Stimulated activated CD4-positive, alpha-beta T cell treated with anti-CD3 and anti-CD28 coated beads, Interleukin-1b, Interleukin-23, amount 100 ng/mL, for 4 hours (primary cell): ENCODE results near the gene TMEM141.
A peak's percentile ranks its signal among the peaks of the same experiment; 100 is the strongest.
"Not testable (repeated sequence)": the region's sequence is repeated elsewhere in the genome, so short reads cannot be mapped to it uniquely, and the experiment has no call there.

Experiments used
- DNase-seq, 2 donors: peaks; one replicate each; pipeline ENCODE4 v3.0.0-alpha.2; 2020; ENCODE audit warnings: low read depth in 2 of 2

The TMEM141 gene

DNA sequence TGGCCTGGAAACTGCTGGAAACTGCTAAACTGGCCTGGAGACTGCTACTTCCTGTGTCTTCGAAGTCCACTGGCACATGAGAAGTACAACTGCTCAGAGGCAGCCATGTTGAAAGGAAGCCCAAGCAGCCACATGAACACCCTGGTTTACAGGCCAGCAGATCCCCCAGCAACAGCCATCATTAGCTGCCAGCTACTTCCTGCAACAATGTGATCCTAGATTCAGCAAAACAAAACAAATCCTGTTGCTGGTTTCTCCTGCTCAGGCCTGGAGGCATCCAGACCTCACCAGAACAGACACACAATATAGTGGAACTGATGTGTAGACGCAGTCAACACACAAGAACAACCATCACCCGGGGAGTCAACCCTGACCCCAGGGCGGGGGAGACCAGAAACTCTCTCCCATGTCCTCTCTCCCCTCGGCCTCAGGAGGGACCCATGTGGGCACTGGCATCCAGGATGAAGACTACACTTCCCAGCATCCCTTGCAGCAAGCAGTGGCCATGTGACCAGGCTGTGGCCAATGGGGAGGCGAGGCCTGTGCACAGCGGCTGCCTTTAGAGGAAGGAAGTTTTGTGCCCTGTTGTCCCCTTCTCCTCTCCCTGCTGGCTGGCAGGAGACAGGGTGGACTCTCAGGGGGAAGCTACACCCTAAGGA, 17.6 kb upstream of the TMEM141 start:
- DNase-seq, result no peak

DNA sequence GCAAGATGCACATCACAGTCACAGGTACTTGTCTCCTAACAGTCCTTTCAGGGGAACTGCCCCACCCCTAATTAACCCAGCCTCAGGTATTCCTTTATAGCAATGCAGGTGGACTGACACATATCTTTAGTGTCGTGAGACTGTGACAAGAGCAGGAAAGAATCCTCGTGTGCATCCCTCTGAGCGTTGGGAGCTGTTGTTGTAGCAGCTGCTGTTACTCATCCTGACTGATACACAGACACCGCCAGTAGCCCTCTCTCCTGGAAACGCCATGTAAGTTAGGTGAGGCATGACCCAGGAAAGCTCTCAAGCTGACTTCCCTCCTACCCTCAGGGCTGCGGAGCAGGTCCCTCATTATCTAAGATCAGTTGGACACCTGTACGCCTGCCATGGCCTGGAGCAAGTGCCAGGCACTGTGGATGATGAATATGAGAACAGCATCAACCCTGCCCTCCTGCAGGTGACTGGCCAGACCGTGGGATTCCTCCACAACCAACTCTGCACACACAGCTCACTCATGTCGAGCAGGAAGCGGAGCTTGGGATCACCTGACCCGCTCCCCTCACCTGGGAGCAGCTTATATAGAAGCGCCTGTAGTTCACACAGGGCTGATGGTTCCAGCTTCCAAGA, 16.6 kb upstream of the TMEM141 start:
- DNase-seq, result no peak

DNA sequence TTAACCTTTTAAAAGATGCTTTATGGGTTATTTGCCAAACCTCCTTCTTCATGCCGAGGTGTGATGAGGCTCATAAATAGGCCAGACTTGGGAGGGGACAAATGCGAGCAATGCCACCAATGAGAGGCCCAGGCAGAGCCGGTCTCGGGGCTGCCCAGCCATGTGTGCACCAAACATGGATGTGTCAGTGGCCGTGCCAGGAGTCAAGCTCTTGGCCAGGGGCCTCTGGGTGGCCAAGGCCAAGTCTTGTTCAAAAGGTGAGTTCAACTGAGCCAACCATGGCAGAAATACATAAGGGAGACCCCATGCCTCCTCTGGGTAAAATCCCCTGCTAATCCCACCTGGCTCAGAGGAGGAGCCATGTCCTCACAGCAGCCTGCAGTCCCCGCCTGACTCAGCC, 16.0 kb upstream of the TMEM141 start:
- no peak for DNase-seq

DNA sequence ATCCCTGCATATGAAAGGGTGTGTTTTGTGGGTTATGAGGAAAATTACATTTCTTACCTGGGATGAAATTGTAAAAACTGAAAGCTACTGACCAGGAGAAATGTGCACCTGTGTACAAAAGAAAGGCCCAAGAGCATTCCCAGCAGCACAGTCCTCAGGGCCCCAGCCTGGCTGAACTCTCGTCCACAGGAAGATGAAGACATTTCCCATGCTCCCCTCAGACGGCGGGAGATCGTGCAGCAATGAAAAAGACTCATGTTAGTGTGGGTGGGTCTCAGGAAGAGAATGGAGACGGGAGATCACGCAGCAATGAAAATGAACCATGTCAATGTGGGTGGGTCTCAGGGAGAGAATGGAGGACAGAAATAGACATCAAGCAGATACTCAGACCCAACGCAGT, 14.2 kb upstream of the TMEM141 start:
- no peak for DNase-seq

DNA sequence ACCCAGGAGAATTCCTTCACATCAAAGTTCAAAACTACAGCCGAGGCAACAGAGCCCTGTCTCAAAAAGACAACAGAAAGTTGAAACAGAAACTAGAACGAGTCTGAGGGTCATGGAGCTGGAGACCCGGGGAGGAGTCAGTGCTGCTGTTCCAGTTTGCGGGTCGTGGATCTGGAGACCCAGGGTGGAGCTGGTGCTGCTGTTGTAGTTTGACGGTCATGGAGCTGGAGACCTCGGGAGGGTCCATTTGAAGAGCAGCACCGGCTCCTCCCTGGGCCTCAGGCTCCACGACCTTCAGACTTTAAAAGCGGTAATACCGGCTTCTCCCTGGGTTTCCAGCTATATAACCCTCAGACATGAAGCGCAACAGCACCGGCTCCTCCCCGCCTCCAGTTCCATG, 13.8 kb upstream of the TMEM141 start:
- no peak for DNase-seq

DNA sequence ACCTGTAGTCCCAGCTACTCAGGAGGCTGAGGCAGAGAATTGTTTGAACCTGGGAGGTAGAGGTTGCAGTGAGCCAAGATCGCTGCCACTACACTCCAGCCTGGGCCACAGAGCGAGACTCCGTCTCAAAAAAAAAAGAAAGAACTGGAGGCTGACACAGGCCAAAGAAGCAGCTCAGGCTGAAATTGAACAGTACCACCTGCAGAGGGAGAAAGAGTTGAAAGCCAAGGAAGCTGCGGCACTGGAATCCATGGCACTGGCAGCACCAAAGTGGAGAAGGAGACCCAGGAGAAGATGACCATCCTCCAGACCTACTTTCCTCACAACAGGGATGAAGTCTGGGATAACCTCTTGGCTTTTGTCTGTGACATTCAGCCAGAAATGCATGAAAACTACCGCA, 11.3 kb upstream of the TMEM141 start:
- no peak for DNase-seq

DNA sequence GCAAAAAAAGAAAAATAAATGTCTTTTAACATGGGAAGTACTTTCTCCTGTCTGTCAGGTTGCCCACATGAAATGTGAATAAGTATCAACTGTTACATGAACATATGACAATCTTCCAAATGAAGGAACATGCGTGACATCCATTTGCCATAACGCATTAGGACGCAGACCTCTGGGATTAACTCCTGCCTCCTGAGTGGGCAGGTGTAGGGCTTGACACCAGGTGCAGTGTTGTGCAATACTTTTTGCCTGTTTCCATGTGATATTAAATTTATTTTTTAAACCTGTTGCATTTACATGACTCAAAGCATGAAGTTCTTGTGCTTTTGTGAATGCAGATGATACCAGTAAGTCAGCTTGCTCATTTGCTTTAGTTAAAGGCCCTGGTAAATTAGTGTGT, 8.7 kb upstream of the TMEM141 start:
- no peak for DNase-seq

DNA sequence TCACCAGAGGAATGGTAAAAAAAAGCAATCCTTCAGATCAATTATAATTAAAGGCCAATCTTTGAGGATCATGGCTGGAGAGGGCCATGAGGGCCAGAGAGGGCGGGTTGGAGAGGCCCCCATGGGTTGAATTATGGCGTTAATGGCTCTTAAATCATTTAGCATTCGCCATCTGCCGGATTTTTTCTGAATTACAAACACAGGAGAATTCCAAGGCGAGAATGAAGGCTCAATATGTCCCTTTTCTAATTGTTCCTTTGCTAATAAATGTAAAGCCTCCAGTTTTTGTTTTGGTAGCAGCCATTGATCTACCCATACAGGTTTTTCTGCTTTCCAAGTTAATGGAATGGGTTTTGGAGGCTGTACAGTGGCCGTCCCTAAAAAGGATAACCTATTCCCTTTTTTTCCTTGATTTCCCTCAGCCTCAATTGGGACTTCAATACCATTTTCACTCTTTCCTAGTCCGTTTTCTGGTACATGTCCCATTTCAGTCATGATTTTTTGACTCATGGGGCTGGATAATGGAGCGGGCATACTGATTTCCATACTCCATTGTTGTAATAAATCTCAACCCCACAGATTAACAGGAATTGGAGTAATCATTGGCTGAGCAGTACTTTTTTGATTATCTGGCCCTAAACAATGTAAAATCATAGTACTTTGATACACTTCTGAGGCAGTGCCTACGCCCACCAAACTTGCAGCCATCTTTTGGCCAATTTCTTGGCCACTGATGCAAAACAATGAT, 6.7 kb upstream of the TMEM141 start:
- DNase-seq, result no peak

DNA sequence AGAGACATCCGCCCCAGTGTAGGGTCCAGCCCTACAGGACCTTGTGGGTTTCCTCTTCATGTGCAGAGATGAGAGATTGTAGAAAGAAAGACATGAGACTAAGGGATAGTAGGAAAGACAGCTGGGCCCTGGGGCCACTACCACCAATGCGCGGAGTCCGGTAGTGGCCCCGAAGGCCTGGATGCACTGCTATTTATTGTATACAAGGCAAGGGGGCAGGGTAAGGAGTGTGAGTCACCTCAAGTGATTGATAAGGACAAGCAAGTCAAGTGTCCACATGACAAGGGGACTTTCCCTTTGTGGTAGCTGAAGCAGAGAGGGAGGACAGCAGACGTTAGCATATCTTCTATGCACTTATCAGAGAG, 6.2 kb upstream of the TMEM141 start:
- no peak for DNase-seq

DNA sequence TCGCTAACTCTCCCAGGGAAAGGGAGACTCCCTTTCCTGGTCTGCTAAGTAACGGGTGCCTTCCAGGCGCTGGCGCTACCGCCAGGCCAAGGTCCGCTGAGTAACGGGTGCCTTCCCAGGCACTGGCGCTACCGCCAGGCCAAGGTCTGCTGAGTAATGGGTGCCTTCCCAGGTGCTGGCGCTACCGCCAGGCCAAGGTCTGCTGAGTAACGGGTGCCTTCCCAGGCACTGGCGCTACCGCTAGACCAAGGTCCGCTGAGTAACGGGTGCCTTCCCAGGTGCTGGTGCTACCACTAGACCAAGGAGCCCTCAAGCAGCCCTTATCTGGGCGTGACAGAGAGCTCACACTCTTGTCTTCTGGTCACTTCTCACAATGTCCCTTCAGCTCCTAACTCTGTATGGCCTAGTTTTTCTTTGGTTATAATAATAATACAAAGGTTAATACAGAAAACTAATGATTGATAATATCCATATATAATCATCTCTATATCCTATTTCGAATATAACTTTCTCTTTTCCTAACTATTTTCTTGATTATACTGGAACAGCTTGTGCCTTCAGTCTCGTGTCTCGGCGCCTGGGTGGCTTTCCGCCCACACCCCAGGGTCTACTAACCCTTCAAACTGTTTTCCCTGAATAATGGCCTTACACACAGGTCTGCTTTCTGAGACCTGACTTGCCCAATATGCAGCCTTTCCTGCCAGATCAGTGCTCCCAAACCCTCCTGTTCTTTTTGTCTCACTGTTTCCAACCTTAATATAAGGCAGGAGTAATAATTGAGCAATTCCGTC, 5.4 kb upstream of the TMEM141 start:
- DNase-seq, result not testable (repeated sequence)

DNA sequence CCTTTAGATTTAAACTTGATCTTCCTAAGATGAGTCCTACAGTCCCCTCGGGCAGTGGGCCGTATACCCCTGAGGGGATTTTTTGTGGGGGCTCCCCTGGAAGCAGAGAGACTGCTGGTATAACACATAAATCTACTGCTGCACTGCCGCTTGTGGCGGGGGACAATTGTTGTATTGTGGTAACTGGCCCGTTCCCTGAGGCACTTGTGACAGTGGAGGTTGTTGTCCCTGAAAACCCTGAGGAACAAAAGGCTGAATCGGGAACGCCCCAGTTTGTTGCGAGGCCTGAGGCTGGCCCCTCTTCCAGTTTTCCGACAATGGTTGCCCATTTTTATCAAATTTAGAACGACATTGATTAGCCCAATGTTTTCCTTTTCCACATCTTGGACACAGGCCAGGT, 4.7 kb upstream of the TMEM141 start:
- no peak for DNase-seq

DNA sequence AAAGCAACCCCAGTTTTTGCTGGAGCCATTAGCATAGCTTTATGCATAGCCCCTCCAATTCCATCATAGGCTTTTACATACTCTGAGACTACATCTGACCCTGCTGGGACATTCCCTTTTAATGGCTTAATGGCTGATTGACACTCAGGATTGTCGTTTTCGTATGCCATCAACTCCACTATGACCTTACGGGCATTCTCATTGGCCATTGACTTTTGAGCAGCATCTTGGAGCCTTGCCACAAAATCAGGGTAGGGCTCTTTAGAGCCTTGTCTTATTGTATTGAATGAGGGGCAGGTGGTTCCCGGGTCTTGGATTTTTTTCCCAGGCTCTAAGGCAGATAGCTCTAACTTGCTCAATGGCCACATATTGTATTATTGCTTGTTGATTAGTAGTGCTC, 4.2 kb upstream of the TMEM141 start:
- not testable (repeated sequence) for DNase-seq

DNA sequence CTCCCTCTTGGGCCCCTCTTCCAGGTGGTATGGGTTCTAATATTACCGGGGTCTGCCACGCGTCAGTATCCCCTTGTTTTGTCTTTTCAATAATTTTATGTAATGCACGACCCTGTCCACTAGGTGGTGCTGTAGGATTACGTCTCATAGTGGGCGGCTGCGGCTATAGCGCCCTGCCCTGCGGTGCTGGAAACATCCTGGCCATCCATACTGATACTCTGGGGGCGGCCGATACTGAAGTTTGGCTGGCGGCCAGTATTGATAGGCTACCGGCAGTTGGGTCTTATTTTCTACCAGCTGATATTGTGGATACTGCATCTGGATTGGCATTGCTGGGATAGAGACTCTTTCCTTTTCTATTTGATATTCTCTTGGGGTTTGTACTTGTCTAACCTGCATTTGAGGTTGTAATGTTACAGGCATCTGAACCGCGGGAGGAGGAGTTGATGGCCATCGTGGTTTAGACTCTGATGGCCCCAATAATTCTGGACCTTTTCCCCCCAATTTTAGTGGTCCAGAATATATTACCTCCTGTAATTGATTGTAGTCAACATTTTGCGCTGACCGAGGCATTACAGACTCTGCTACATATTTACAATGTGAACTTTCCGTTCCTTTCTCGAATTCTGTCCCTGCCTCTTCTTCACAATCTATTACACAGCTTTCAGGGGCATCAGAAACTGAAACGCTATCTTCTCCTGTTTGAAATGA, 3.3 kb upstream of the TMEM141 start:
- peak; percentile 32 to 61 for DNase-seq

DNA sequence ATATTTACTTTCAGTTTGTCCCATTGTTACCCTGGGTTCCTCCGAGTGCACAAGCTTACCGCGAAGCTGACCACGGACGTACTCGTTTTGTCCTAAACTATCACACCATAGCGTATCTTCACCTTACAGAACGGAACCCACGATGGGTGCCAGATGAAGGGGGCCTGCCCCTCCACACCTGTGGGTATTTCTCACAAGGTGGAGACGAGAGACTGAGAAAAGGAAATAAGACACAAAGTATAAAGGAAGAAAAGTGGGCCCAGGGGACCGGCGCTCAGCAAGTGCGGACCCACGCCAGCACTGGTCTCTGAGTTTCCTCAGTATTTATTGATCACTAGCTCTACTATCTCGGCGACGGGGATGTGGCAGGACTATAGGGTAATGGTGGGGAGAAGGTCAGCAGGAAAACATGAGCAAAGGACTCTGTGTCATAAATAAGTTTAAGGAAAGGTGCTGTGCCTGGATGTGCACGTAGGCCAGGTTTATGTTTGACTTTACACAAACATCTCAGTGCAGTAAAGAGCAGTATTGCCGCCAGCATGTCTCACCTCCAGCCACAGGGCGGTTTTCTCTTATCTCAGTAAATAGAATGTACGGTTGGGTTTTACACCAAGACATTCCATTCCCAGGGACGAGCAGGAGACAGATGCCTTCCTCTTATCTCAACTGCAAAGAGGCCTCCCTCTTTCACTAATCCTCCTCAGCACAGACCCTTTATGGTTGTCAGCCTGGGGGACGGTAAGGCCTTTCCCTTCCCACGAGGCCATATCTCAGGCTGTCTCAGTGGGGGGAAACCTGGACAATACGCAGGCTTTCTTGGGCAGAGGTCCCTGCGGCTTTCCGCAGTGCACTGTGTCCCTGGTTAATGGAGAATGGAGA, 2.3 kb upstream of the TMEM141 start:
- DNase-seq, result not testable (repeated sequence)

DNA sequence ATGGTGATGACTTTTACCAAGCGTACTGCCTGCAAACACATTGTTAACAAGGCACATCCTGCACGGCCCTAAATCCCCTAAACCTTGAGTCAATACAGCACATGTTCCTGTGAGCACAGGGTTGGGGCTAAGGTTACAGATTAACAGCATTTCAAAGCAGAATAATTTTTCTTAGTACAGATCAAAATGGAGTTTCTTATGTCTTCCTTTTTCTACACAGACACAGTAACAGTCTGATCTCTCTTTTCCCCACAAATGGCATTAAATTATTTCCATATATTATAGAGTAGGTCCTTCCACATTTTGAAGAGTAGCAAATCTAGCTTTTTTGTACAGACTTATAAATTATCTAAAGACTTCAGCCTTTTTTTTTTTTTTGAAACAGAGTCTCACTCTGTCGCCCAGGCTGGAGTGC, 1.6 kb upstream of the TMEM141 start:
- DNase-seq, result no peak

DNA sequence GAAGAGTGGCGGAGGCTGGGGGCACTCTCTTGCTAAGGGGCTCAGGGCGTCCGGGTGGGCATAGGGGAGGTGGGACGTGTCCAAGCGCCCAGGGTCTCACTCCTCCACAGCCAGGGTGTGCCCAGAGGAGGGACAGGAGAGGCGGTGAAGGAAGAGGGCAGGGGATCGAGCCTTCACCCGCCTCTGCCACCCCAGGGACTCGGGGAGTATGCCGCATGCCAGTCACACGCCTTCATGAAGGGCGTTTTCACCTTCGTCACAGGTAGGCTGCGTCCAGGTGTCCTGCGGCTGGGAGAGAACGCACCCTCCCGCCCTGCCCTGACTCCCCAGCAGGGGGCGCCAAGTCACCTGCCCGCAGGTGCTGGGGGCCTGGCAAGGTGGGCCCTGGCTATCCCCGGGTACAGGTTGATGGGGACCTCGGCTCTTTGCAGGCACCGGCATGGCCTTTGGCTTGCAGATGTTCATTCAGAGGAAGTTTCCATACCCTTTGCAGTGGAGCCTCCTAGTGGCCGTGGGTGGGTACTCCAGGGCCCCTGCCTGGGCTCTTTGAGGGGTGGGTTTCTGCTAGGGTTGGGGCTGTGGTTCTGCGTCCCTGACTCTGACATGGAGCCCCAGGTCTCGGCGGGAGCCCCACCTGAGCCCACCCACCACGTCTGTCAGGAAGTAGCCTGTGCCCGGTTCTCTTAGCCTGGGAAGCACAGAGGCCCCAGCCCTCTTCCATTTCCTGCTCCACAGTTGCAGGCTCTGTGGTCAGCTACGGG, 552 bp downstream of the TMEM141 start:
- peak; percentile 43 to 53 for DNase-seq

DNA sequence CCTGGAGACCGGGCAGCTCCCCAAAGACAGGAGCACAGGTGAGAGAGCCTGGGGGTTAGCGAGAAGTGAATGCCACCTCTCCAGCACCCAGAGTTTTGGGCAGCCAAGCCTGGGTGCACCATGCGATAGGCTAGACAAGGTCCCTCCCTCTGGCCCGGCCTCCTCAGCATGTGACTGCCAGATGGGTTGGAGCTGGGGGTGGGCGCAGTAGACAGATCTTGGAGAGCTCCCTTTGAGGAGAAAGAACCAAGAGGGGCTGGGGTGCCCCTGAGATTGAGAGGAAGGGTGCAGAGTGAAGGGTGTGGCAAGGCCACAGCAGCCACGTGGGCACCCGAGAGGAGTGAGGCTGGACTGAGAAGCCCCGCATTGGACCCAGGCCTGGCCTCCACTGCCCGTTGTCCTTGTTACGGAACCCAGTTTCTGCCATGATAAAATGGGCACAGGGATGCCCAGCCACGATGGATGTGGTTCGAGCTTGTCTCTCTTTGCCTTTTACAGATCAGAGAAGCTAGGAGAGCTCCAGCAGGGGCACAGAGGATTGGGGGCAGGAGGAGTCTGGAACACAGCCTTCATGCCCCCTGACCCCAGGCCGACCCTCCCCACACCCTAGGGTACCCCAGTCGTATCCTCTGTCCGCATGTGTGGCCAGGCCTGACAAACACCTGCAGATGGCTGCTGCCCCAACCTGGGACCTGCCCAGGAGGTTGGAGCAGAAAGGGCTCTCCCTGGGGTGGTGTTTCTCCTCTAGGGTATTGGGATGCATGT, 1.4 kb downstream of the TMEM141 start:
- DNase-seq, result no peak

DNA sequence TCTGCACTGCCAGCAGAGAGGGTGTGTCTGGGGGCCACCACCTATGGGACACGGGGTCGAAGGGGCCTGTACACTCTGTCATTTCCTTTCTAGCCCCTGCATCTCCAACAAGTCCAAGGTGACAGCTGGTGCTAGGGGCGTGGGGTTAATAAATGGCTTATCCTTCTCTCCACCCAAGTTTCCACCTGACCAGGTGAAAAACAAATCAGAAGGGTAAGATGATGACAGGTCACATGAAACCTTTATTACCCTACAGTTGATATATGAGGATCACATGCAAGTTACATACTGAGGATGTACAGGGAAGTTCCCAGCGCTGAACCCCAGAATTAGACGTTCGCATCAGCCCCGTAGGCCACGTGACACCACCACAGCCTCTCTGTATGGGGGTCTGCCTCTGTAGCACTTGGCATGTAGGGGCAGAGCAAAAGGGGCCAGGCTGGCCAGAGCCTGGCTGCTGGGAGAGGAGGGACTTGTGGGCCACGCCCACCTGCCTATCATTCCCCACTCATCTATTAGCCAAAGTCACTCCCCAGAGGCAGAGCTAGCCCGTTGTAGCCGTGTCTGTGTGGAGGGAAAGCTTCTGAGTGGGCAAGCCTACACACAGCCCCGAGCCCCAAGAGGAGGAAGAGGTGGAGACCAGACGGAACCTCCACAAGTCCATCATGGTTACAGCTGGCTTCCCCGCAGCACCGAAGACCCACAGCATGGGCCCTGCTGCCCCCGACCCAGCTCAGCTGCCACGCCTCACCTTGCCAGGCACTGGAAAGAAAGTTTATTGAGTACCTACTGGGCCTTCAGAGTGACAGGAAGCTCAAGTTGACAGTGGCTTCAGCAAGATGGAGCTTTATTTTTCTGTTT, 2.2 kb downstream of the TMEM141 start:
- no peak for DNase-seq
